ENCODE results near the gene FAM174B. TPM values are rescaled to one million over a fixed set of nuclear protein-coding genes. Genes with fewer than 3 reads are reported as not detected.

Gene FAM174B
- total and polyA plus RNA-seq, 2 experiments from 2014 or later = 15.0 to 21.8 TPM

GRCh38 chr15:92671406-92671805 is 15.8 kb upstream of the FAM174B start:
- Histone ChIP-seq H2AFZ (no peak overlapping the region), H3K4me2 (no peak overlapping the region), H3K27ac (ENCODE audit: low read depth) (no peak overlapping the region), H3K79me2 (replicated peaks; ENCODE audit: insufficient read depth) (no peaks in the 10 kb centered on the region), H3K4me3 (no peak overlapping the region), H4K20me1 (replicated peaks; ENCODE audit: insufficient read depth) (no peaks in the 10 kb centered on the region), H3F3A (replicated peaks; ENCODE audit: low read depth) (no peaks in the 10 kb centered on the region), H3K4me1 (ENCODE audit: insufficient read depth) (peaks cover 13% of the 10 kb centered on the region), H3K36me3 (ENCODE audit: insufficient read depth) (no peaks in the 10 kb centered on the region), H3K27me3 (ENCODE audit: insufficient read depth) (no peaks in the 10 kb centered on the region), H3K9me2 (ENCODE audit: insufficient read depth) (no peaks in the 10 kb centered on the region)
- Mint-ChIP-seq H3K27me3 (ENCODE audit: insufficient read depth, low read depth, poor library complexity) (peaks cover 9% of the 10 kb centered on the region), H3K9me3 (no peaks in the 10 kb centered on the region; the same call in 2 of the 3 replicates), H3K4me3 (no peak overlapping the region), H3K27ac (no peak overlapping the region), H3K4me1 (peaks cover 31% of the 10 kb centered on the region), H3K36me3 (ENCODE audit: low read depth) (no peaks in the 10 kb centered on the region)
- ATAC-seq (no peak), DNase-seq (ENCODE audit: low spot score) (no peak)
- no peak for TF ChIP-seq REST (IDR thresholded peaks at IDR 0.05; ENCODE audit: unreplicated experiment)
- no peak for TF ChIP-seq ZNF331 (CRISPR knock-in tag; IDR thresholded peaks at IDR 0.05; ENCODE audit: low read depth)
- no peak for TF ChIP-seq EZH2phosphoT487 (IDR thresholded peaks at IDR 0.05; ENCODE audit: unreplicated experiment)
- TF ChIP-seq ZNF114 (CRISPR knock-in tag; IDR thresholded peaks at IDR 0.05) = no peak
- no peak for TF ChIP-seq POLR2AphosphoS5 (IDR thresholded peaks at IDR 0.05; ENCODE audit: low read depth)
- TF ChIP-seq, protein P1, sequence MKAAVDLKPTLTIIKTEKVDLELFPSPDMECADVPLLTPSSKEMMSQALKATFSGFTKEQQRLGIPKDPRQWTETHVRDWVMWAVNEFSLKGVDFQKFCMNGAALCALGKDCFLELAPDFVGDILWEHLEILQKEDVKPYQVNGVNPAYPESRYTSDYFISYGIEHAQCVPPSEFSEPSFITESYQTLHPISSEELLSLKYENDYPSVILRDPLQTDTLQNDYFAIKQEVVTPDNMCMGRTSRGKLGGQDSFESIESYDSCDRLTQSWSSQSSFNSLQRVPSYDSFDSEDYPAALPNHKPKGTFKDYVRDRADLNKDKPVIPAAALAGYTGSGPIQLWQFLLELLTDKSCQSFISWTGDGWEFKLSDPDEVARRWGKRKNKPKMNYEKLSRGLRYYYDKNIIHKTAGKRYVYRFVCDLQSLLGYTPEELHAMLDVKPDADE (IDR thresholded peaks at IDR 0.05) = no peak
- no peak for TF ChIP-seq NANOG (IDR thresholded peaks at IDR 0.05; ENCODE audit: borderline replicate concordance)
- TF ChIP-seq EZH2 (IDR thresholded peaks at IDR 0.05; ENCODE audit: low read depth, unreplicated experiment) = no peak
- no peak for TF ChIP-seq CREB1 (CRISPR knock-in tag; IDR thresholded peaks at IDR 0.05; ENCODE audit: low read depth)
- TF ChIP-seq, protein P2, sequence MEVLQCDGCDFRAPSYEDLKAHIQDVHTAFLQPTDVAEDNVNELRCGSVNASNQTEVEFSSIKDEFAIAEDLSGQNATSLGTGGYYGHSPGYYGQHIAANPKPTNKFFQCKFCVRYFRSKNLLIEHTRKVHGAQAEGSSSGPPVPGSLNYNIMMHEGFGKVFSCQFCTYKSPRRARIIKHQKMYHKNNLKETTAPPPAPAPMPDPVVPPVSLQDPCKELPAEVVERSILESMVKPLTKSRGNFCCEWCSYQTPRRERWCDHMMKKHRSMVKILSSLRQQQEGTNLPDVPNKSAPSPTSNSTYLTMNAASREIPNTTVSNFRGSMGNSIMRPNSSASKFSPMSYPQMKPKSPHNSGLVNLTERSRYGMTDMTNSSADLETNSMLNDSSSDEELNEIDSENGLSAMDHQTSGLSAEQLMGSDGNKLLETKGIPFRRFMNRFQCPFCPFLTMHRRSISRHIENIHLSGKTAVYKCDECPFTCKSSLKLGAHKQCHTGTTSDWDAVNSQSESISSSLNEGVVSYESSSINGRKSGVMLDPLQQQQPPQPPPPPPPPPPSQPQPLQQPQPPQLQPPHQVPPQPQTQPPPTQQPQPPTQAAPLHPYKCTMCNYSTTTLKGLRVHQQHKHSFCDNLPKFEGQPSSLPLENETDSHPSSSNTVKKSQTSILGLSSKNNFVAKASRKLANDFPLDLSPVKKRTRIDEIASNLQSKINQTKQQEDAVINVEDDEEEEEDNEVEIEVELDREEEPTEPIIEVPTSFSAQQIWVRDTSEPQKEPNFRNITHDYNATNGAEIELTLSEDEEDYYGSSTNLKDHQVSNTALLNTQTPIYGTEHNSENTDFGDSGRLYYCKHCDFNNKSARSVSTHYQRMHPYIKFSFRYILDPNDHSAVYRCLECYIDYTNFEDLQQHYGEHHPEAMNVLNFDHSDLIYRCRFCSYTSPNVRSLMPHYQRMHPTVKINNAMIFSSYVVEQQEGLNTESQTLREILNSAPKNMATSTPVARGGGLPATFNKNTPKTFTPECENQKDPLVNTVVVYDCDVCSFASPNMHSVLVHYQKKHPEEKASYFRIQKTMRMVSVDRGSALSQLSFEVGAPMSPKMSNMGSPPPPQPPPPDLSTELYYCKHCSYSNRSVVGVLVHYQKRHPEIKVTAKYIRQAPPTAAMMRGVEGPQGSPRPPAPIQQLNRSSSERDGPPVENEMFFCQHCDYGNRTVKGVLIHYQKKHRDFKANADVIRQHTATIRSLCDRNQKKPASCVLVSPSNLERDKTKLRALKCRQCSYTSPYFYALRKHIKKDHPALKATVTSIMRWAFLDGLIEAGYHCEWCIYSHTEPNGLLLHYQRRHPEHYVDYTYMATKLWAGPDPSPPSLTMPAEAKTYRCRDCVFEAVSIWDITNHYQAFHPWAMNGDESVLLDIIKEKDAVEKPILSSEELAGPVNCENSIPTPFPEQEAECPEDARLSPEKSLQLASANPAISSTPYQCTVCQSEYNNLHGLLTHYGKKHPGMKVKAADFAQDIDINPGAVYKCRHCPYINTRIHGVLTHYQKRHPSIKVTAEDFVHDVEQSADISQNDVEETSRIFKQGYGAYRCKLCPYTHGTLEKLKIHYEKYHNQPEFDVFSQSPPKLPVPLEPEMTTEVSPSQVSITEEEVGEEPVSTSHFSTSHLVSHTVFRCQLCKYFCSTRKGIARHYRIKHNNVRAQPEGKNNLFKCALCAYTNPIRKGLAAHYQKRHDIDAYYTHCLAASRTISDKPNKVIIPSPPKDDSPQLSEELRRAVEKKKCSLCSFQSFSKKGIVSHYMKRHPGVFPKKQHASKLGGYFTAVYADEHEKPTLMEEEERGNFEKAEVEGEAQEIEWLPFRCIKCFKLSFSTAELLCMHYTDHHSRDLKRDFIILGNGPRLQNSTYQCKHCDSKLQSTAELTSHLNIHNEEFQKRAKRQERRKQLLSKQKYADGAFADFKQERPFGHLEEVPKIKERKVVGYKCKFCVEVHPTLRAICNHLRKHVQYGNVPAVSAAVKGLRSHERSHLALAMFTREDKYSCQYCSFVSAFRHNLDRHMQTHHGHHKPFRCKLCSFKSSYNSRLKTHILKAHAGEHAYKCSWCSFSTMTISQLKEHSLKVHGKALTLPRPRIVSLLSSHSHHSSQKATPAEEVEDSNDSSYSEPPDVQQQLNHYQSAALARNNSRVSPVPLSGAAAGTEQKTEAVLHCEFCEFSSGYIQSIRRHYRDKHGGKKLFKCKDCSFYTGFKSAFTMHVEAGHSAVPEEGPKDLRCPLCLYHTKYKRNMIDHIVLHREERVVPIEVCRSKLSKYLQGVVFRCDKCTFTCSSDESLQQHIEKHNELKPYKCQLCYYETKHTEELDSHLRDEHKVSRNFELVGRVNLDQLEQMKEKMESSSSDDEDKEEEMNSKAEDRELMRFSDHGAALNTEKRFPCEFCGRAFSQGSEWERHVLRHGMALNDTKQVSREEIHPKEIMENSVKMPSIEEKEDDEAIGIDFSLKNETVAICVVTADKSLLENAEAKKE (CRISPR knock-in tag; IDR thresholded peaks at IDR 0.05) = no peak
- TF ChIP-seq CTCF (conservative IDR thresholded peaks at IDR 0.05; ENCODE audit: low read depth in 2 of 2) = no peak
- no peak for TF ChIP-seq STAT1 (IDR thresholded peaks at IDR 0.05; ENCODE audit: unreplicated experiment)
- no peak for TF ChIP-seq JUNB (IDR thresholded peaks at IDR 0.05; ENCODE audit: unreplicated experiment)

Measured in GM23338 (cell line).